GM19395 (cell line): Measurements from ENCODE around the gene KCNK4.

Source experiments
- ATAC-seq: cut with Tn5 transposase; IDR thresholded peaks from one replicate; pipeline ENCODE4 v1.9.1; 2021; ENCODE audit warnings: mild to moderate bottlenecking, moderate library complexity; ENCODE audit not compliant: unreplicated experiment

The KCNK4 gene

GRCh38 chr11:64268025-64268892 lies 22.8 kb upstream of the KCNK4 start:
- no peak for ATAC-seq

- peak; percentile 9 for ATAC-seq
These were observed 22.1 kb upstream of the KCNK4 start for GRCh38 chr11:64268893-64269539.

GRCh38 chr11:64269540-64270220 lies 21.4 kb upstream of the KCNK4 start:
- peak; percentile 72 for ATAC-seq

GRCh38 chr11:64275031-64275800 lies 15.9 kb upstream of the KCNK4 start:
- no peak for ATAC-seq

GRCh38 chr11:64275841-64276240 lies 15.3 kb upstream of the KCNK4 start:
- no peak for ATAC-seq

- ATAC-seq, result no peak
These were observed 14.3 kb upstream of the KCNK4 start for GRCh38 chr11:64276653-64277431.

- no peak for ATAC-seq
These were observed 12.4 kb upstream of the KCNK4 start for GRCh38 chr11:64278576-64279190.

GRCh38 chr11:64281957-64282770 lies 8.9 kb upstream of the KCNK4 start:
- no peak for ATAC-seq

GRCh38 chr11:64283092-64283491 lies 8.0 kb upstream of the KCNK4 start:
- ATAC-seq, result no peak

- ATAC-seq, result peak; percentile 74
These were observed 6.8 kb upstream of the KCNK4 start, which contains the start of gene BAD for GRCh38 chr11:64284048-64284961. Gene BAD (minus strand): TSS chr11:64284665. CDS start chr11:64284368, 297 bp downstream.

- peak; percentile 58 for ATAC-seq
These were observed 5.9 kb upstream of the KCNK4 start, which contains the start of gene GPR137 for GRCh38 chr11:64284962-64285884. Gene GPR137 (plus strand): TSS chr11:64285848. CDS start chr11:64286525, 677 bp downstream.

GRCh38 chr11:64285885-64286800 lies 5.0 kb upstream of the KCNK4 start:
- ATAC-seq, result no peak

- no peak for ATAC-seq
These were observed 4.3 kb upstream of the KCNK4 start for GRCh38 chr11:64286801-64287159.

- ATAC-seq, result no peak
These were observed 3.3 kb upstream of the KCNK4 start for GRCh38 chr11:64287676-64288352.

GRCh38 chr11:64288353-64288750 lies 2.8 kb upstream of the KCNK4 start:
- no peak for ATAC-seq
